AG09319 (cell line): ENCODE measurements around the gene CATSPER1.

Experiments
- DNase-seq: peaks from one replicate; pipeline ENCODE4 v3.0.0-alpha.2; 2010; ENCODE audit warnings: low read depth; ENCODE audit errors: extremely low read depth
- TF ChIP-seq, protein P1 (sequence below): IDR thresholded peaks from 2 replicates; pipeline ENCODE4 v1.5.1; 2011; ENCODE audit warnings: low read depth, mild to moderate bottlenecking, inconsistent platforms, low read length, moderate library complexity

Gene CATSPER1

DNA sequence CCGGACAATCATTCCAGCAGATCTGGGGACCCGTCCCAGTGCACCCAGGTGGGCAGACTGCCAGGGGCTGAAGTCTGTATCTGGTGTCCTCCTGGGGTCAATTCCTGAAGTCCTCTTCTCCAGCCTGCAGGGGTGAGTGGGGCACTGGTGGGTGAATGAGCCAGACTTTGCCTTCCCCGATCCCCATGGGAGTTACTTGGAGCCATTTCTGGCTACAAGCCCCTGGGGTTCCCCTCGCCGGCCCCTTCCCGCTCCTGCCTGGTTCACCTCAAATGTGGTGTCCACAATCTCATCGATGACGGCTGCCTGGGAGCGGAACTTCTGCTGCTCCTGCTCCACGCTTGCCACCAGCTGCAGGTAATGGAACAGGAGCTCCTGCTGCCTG is 9.5 kb downstream of the CATSPER1 start:
- no peak for DNase-seq
- TF ChIP-seq, protein P1, sequence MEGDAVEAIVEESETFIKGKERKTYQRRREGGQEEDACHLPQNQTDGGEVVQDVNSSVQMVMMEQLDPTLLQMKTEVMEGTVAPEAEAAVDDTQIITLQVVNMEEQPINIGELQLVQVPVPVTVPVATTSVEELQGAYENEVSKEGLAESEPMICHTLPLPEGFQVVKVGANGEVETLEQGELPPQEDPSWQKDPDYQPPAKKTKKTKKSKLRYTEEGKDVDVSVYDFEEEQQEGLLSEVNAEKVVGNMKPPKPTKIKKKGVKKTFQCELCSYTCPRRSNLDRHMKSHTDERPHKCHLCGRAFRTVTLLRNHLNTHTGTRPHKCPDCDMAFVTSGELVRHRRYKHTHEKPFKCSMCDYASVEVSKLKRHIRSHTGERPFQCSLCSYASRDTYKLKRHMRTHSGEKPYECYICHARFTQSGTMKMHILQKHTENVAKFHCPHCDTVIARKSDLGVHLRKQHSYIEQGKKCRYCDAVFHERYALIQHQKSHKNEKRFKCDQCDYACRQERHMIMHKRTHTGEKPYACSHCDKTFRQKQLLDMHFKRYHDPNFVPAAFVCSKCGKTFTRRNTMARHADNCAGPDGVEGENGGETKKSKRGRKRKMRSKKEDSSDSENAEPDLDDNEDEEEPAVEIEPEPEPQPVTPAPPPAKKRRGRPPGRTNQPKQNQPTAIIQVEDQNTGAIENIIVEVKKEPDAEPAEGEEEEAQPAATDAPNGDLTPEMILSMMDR = no peak

DNA sequence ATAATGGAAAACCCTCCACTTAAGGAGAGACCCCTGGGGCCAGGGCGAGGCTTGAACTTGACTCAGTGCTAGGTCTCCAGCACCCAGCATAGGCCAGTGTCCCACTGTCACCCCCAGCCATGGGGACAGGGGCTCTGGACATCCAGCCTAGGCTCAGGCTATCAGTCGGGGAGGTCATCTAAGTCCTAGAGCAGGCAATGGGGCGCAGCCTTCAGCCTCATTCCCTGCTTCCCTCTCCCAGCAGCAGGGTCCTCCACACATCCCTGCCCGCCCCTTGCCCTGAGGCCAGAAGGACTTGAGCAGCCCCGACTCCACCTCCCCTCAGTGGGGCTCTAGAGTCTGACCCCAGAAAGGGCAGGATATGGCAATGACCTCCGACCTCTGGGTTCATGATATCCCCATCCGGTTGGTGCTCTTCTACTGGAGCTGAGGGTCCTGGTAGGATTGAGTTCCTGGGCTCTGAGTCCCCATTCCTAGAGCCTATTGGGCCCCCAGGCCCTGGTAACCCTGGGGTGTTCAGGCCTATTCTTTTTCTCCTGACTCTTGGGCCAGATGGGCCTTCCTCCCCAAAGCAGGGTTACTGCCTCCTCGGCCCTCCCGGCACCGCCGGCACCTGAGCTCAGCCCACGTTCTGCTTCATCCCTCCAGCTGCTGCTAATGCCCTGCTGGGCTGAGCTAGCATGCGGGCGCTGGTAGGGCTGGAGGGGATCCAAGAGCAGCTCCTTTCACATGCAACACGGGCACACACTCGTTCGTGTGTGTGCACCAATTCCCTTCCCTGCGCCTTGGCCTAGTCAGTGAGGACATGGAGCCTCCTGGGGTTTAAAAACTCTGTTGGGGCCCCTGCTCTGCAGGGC is 10.1 kb downstream of the CATSPER1 start:
- DNase-seq = no peak
- TF ChIP-seq, protein P1 = no peak

DNA sequence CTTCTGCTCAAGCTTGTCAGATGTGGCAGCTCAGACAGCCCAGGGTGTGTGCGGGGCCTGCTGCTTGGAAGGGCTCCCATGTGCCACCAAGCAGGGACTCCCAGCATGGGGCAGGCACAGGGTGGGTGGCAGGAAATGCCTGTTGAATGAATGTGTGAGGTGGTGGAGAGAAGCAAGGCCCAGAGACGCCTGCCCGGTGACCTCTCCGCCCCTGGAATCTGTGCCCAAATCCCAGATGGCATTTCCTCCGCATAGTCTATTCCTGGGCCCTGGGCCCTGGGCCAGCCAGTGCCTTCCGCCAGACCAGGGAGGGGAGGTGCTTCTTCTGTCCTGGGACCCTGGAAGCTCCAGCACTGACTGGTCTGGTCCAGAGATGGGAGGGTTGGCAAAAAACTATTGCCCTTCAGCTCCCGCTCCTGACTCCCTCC is 10.8 kb downstream of the CATSPER1 start:
- TF ChIP-seq, protein P1 = no peak
- DNase-seq = no peak

DNA sequence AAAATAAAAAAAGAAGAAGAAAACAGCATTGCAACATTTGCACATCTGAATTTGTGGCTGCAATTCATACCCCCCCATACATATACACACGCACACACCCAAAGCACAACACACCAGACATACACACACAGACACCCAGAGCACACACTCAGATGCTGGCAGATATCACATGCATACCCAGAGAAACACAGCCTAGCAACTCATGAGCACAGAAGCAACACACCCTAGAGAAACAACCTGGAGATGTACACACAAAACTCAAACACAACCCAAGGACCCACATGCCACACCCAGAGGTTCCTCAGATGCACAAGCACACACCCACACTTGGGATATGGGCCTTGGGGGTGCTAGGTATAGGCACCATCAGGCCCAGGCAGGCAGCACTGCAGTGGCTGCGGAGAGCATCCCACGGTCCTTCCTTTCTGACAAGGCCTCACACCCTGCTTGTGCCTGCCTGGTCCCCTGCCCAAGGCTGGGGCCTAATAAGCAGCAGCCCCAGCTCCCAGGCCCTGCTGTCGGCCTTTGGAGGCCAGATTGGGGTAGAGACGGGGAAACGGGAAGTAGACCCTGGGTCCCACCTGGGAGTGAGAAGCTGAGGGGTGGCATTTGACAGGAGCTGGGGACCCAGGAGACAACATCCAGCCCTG is 11.3 kb downstream of the CATSPER1 start:
- no peak for DNase-seq
- TF ChIP-seq, protein P1 = no peak

DNA sequence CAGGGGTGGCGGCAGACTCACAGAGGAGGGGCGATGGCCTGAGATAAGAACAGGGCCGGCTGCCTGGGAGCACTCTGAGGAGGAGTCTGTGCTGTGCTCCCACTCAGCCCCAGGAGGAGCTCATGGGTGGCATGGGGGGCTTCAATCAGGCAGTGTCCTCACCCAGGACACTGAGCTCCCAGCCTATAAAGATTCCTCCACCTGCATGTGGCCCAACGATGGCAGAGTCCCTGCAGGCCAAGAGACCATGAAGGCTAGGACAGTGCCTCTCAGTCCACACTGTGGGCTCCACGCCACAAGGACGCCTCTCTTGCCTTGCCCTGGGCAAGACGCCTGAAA is 12.5 kb downstream of the CATSPER1 start:
- TF ChIP-seq, protein P1 = no peak
- no peak for DNase-seq

DNA sequence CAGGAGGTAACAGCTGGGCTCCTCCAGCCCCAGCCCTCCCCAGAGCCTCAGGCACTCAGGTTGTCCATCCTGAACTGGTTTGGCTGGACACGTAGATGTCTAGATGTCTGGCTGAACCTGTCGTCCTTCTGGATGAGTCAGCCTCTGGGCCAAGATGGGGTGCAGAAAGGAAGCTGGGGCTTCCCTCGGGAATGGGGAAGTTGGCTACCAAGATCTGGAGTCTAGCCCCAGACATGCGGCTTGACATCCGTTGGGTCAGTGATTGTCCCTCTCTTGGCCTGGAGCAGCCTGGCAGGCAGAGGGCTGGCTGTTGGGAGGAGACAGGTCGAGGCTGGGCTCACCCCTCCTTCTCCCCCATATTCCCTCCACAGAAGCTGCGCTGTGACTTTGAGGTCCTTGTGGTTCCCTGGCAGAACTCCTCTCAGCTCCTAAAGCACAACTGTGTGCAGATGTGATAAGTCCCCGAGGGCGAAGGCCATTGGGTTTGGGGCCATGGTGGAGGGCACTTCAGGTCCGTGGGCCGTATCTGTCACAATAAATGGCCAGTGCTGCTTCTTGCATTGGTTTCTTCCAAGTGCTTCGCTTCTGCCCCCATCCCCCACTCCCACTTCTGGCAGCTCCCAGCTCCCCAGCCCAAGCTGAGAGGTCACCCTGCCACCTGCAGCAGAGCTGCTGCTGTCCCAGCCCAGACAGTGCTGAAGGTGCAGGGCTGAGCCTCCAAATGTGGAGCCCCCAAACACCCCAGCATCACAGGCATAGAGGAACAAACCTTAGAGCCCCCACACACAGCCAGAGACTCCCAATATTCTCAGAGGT is 13.1 kb downstream of the CATSPER1 start:
- no peak for DNase-seq
- TF ChIP-seq, protein P1 = no peak

DNA sequence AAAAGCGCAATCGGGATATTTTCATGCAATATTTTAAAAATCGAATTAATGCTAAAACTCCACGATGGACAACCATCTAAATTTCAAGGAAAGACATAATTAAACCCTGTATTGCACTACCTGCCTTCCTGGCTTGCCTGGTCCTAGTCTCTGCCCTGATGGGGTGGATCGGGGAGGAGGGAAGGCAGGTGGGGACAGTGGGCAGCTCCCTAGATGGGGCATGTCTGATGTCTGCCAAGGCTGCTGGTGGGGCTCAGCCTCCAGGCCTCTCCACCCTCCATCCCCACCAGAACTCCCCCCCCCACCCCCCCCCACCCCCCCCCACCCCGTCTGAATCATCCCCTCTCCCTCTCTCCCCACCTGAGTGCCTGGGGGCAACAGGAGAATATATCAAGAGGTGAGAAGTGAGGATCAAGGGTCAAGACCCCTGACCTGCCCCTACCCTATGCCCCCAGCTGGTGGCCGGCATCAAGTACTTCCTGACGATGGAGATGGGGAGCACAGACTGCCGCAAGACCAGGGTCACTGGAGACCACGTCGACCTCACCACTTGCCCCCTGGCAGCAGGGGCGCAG is 13.8 kb downstream of the CATSPER1 start:
- no peak for DNase-seq
- TF ChIP-seq, protein P1 = no peak
